Cerebellar nuclear complex (tissue), 1 donor: ENCODE measurements around the gene C10orf143.

Experiments used
- DNase-seq, 2 experiments: peaks; one replicate each; lab custom pipeline; 2025; lab: John Stamatoyannopoulos, UW

Gene C10orf143

DNA sequence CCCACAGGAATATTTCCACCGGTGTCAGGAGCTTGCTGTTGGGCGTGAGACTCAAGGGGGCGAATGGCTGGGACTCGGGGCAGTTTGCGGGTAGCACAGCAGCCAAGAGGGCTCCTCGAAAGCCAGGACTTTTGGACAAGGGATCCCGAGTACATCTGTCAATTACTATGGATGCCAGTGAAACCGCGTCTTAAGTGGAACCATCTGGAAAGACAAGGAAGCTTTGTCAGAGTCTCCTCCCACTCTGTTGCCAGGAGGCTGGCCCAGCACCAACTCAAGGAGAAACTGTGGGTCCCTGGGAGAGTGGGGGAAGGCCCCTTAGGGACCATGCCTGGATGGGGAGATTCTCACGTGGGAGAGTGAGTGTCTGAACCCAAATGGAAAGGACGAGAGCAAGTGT is 57.1 kb downstream of the C10orf143 start:
- DNase-seq = no peak

DNA sequence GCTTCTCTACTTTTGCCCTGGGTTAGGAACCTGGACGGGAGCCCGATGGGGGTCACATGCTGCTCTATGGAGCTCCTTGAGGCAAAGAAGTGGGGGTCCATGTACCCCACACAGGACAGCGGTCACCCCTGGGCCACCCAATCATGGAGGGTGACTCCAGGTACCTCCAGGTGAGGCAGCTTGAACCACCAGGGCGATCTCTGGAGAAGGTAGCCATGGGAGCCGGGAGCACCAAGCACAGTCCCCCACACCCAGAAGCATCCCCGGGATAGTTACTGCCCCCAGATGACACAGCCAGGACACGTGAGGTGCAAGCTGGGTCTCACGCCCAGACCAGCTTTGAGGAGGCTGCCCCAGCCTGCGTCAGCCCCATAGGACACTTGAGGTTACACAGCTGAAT is 58.4 kb downstream of the C10orf143 start:
- DNase-seq = no peak

DNA sequence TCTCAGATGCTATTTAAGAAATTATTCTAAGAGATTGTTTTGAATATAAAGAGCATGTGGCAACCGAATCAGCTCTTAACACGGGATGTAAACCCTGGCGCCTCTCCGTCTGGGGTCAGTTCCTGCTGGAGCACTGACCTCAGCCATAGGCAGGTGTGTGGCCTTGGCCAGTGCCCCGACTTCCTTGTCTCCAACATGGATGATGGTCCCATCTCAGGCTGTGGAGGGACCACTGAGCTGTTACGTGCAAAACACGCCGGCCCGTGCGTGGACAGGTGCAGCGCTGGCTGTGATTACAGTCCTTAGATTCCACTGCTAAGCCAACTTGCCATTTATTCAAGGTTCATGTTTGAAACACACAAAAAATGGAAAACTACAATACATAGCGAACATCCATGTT is 59.9 kb downstream of the C10orf143 start:
- no peak for DNase-seq

DNA sequence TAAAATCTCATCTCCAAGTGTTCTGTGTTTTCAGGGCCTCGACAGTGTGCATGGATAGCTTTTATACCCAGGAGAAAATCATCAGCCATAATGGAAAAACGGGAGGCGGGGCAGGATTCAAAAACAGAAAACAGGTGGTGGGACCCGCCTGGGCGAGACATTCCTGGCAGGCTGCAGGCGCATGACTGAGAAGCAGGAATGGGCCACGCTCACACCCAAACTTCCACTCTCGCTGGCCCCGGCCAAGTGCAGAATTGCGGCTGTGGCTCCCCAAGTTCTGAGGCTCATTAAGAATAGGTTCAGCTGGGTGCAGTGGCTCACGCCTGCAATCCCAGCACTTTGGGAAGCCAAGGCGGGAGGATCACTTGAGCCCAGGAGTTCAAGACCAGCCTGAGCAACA is 60.6 kb downstream of the C10orf143 start:
- no peak for DNase-seq

DNA sequence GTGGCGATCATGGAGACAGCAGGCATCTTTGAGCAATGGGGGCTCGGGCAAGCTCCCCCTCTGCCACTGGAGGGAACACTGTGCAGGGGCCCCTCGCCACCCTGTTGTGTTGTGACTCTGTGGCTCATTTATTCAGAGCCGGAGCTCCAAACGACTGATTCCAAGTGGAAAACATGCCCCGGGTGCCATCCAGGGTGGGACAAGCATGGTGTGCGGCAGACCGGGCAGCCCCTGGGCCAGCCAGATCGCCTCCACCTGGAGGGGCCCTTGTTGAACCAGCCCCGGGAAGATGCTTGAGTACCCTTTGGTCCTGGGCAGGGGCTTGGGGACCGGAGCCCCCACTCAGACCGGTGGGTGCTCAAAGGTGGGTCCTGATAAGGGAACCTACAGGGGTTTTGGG is 61.4 kb downstream of the C10orf143 start:
- no peak for DNase-seq

DNA sequence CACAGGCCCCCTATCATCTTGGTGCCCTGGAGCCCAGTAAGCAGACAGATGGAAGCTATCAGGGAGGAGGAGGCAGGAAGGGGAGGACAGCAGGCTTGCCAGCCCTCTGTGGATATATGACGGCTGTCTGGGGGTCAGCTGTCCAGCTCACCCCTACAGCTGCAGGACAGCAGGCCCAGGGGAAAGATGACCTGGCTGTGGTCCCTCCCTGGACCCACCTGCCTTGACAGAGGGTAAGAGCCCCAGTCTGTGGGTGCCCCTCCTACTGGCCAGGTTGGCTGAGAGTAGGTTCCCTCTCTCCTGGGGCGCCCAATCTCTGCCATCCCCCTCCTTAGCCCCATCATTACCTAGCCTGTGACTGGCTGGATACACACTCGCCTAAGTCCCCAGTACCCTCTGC is 62.5 kb downstream of the C10orf143 start:
- no peak for DNase-seq

DNA sequence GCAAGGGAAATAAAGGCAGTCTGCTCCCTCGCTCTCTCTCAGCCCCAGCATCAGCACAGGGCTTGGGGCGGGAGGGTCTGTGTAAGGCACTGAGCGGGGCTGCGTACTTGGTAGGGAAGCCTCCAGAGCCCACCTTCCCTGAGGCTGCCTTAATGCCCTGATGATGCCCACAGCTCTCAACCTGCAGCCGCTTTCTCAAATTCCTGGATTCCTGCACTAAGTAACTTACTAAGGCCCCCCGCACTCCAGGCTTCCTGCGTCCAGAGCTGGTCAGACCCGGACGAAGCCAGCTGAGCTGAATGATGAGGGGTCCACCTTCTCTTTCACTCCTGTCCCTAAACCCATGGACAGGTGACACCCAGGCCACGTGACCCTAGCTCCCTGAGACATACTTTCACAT is 63.3 kb downstream of the C10orf143 start:
- no peak for DNase-seq

DNA sequence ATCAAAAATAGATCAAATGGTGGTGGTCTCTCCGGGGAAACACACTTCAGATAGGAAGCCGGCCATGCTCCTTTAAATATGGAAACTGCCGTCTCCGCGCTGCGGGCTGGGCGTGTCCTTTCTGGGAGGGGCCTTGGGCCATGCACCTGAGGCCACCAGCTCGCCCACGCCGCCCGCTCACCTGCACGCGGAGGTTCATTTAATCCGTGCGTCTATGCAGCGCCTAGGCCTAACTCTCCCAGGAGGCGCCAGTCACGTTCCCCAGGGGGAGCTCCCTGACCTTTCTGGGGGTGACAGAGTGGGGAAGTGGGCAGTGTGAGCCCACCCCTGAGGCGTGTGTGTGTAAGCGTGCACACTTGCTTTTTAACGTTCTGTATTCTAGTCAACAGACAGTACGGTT is 64.0 kb downstream of the C10orf143 start:
- DNase-seq = no peak

DNA sequence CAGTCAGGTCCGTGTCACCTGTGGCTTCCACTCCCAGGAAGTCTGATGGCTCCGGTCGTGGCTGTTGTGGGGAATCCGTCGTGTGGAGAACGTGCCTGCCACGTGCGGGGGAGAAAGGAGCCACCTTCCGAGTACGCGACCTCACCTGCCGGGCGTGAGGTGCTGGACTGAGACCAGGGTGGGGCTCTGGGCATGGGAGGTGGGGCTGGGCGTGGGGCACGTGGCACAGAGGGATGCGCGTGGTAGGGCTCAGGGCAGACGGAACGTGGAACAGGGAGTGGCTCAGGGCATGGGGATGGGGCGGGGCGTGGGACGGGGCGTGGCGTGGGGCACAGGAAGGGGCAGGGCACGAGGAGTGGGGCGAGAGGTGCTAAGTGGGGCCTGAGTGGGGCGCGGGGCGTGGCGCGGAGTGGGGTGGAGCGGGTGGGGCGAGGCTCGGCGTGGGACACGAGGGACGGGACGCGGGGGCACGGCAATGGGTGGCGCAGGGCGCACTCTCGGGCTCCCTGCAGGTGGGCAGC is 64.8 kb downstream of the C10orf143 start:
- no peak for DNase-seq

DNA sequence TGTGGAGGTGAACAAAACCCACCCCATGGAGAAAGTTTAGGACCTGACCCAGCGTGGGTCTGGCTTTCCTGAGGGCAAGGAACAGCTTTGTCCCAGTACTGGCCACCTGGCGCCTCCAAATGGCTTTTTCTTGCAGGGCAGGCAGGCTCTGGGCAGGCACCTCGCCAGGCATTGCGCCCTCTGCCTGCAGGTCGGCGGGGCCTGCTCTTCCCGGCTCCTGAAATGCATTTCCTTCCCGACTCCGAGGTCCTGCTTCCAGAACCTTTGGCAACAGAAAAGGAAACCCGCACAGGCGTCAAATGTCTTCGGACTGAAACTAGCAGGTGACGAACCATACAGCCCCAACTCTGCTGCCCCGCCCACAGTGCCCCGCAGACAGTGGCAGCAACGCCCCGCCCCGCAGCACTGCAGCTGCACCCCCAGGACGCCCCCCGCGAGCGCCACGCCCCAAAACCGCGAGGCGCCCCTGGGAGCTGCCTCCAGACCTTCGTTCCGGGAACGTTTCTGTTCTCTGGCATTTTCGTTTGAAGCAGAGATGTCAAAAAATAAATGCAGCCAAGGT is 65.5 kb downstream of the C10orf143 start:
- no peak for DNase-seq

DNA sequence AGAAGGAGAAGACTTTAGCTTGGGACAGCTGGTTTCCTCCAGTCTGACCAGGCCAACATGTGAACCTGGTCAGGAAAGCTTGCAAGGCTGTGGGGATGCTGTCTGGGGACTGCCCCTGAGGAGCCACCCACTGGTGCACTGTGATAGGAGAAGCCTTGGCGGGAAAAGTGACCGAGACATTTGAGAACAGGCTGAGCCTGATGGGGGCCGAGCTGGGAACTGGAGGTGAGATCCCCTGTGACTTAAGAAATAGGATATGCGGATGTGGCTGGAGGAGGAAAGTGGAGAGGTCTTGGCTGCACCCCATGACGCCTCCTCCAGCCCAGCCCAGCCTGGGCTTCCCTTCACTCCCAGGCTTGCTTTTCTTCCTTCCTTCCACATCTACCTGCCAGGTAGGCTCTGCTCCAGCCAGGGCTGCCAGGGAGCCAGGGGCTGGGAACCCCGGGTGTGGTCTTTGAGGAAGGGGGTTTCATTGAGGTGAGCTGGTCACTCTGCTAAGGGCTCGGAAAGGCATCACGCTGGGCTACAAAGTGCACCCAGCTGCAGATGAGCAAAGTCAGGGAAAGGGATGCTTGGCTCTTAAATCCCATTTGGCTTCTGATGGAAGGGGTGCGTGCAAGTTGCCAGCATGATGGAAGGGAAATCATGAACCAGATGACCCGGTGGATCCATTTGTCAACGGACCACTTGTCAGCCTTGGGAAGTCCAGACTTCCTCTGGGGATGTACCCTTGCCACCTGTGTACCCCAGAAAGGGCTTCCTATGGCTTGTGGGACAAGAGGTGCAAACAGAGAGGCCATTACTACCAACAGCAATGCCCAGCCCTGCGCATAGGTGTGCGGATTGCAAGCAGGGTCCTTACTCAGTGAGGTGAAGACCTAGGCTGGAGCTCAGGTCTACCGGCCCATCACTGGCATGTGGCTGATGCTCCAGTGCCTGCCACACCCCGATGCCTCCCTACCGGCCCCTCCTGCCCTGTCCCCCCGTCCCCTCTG is 66.3 kb downstream of the C10orf143 start:
- DNase-seq = no peak

DNA sequence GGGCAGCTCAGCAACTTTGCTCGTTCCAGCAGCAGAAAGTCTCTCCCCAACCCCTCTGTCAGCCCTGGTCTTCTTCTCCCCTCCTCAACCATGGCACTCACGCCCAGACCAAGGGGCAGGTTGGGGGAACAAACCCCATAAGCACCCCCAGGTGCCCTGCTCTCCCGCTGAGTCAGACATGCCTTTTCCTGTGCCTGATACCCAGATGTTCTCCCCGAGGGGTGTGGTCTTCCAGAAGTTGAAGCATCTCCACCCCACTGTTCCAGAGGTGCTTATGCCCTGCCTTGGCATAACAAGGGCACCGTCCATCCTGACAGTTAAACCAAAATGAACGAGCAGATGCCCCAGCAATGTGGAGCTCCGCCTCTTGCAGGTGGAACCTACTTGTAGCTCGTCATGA is 67.1 kb downstream of the C10orf143 start:
- no peak for DNase-seq

DNA sequence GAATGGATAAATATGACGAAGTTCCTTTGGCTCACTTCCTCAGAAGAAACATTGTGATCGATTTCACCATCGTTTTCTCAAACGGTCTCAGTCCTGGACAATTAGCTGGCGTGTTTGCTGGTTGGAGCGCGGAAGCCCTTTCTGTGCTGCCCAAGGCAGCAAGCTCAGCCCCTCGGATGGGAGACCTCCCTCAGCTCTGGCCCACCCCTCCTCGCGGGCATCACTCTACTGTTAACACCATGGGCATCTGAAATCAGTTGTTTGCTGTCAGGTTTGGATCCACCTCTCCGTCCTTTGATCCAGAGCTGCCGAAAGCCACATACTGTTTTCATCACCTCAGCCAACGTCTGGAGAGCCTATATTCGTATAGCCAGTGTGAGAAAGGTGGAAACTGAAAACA is 68.2 kb downstream of the C10orf143 start:
- DNase-seq = no peak

DNA sequence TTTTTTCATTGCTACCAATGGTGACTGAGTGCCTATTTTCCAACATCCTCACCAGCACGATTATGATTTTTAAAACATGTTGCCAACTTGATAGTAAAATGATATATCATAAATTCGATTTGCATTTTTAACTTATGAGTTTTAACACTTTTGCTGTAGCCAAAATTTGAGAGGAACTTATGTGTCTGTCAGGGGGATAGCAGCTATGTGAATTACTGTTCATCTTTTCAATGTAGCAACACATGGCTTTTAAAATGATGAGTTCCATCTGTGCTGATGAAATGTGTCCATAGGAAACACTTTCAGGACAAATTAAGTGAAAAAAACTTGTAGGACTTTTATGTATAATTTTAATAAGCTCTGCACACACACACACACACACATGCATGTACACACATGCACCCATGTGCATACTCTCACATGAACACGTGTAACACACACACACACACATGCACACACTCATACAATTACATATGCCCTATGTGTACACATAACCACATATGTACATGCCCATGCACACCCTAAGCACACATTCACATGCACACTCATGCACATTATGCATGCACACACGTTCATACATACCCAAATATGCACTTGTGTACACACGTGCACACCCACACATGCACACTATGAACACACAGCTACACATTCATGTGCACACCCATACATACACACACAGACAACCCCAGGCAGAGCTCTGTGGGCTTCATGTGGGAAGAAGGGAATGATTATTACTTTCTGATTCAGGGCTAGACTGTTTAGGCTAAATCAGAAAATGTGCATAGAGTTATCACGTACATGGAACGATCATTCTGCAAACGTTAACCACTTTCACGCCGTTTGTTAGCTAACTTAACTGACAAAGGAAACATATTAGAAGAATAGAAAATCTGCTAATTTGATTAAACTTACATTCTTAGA is 68.9 kb downstream of the C10orf143 start:
- DNase-seq = no peak

DNA sequence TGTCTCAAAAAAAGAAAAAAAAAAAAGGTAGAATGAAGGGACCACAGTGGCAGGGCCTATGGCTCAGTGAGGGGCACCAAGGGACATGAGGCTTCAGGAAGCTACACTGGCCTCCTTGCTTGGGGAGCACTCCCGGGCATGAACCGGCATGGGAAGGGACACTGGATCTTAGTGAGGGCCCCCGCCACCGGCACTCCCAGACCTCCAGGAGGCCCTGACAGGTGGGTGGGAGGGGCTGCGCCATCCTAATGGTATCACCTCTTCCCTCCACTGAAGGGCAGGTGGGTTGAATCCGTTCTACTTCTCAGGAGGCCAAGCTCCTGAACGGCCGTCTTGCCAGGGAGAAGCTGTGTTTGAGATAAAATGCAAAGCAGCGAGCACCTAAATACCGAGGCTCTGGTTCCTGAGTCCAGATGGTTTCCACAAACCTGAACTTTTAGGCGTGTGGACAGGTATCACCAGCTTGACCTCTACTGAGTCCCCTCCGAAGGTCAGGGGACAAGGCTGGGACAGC is 69.8 kb downstream of the C10orf143 start:
- DNase-seq = no peak

DNA sequence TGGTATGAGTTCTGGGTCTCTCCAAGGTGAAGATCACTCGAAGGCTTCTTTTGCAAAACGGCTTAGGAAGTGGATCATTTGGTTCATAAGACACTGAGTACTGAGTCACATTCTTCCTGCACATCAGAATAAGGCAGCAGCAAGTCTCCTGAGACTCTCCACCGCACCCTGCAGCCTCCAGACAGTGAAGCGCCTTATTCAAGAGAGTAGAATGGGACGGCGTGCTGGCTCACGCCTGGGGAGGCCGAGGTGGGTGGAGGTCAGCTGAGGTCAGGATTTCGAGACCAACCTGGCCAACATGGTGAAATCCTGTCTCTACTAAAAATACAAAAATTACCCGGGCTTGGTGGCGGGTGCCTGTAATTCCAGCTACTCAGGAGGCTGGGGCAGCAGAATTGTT is 70.3 kb downstream of the C10orf143 start:
- no peak for DNase-seq

DNA sequence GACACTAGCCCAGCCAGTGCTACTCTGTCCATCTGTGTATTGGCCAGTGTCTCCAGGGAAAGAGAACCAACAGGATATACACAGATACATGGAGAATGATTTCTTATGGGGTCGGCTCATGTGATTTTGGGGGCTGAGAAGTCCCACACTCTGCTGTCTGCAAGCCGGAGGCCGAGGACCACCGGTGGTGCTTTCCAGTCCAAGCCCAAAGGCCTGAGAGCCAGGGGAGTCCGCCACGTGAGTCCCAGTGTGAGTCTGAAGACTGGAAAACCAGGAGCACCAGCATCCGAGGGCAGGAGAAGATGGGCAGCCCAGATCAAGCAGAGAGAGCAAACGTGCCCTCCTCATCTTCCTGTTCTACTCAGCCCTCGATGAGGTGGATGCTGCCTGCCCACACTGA is 71.5 kb downstream of the C10orf143 start:
- no peak for DNase-seq

DNA sequence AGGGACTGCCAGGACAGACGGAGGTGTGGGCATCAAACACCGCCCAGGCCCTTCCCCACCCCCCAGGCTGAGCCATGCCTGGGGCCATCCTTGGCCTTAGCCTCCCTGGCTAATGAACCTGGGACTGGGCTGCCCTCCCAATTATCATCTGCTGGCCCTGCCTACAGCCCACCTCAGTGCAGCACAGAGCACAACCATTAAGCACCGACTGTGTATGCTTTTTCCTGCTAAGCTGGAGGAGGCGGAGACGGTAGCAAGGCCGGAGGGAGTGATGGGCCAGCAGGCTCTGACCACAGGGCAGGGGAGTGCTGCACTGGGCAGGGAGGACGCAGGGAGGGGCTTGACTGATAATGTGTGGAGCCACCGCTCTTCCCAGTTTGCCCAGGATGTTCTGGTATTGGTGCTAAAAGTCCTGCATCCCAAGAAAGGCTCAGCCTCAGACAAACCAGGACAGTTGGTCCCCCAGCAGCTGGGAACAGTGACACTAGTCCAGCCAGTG is 72.0 kb downstream of the C10orf143 start:
- DNase-seq = no peak

DNA sequence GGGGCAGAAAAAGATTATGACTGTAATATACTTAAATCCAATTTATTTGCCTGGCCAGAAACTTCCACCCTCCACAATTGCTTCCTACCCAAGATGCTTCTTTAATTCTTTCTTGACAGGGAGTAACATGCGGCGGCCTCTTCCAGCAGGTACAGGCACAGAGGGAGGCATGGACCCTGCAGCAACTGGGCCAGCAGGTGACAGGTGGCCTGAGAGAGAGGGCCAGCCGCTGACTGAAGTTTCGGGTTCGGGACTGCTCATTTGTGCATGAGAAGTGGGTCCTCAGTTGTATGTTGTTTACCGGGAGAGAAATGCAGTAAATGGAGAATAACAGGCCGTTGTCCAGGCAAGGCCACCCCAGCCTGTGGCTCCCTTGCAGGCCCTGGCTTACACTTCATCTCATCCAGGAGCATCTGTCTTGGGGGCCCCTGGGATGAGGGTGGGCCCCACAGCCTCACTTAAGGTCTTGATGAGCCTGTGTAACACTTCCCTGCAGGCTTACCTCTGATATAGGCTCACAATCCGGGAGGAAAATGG is 72.5 kb downstream of the C10orf143 start:
- no peak for DNase-seq

DNA sequence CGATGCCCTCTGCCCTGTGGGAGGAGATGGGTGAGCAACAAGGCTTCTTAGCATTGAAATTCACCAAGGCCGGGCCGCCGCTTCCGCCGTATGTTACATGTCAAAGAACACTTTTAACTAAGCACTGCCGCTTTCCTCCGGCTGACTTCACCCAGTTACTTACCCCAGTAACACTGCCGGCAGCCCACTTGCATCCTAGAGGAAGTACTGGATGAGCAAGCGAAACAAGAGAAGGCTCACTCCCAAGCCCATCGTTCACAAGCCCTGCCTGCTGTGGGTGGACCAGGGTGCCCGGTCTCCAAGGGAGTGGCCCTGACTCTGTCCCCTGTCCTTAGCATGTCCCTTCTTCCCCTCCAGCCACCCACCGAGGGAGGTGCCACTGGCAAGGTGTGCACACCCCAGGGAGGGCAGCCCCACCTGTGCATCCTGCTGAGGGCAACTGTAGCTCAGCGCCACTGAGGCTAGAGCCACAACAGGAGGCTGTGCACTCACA is 73.4 kb downstream of the C10orf143 start:
- DNase-seq = no peak

DNA sequence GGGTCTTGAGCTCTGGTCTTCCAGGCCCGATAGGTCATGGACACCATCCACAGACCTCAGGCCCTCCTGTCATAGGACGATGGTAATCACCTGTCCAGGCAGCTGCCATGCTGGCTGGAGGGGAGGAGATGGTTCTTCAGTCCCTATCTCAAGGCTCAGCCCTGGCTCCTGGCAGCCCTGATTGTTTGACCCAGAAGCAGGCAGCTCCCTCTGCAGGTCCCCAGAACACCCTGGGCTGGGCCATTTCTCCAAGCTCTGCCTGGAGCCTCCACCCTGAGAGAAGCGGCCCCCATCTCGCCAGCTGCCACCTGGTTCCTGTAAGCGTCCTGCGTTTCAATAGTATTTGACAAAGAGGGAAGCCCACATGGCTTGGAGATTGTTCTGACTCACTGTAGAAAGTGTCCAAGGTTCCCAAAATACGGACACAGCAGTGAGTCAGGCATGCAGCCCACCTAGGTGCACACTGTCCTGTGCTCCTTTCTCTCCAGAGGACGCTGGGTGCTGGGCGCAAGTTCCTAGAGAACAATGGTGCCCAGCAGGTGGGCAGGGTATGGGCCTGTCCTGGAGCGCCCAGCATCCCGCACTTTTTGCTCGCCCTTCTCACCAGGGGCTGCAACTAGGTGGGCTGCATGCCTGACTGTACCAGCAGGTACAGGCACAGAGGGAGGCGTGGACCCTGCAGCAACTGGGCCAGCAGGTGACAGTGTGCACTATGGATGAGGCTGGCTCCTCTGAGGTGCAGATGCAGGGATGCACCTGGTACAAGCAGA is 74.1 kb downstream of the C10orf143 start:
- no peak for DNase-seq
